HG02623 (cell line): ENCODE measurements around the gene RAD51B.

Experiments
- ATAC-seq: cut with Tn5 transposase; IDR thresholded peaks from one replicate; pipeline ENCODE4 v1.9.1; 2021; ENCODE audit warnings: moderate library complexity; ENCODE audit not compliant: unreplicated experiment

The RAD51B gene

DNA sequence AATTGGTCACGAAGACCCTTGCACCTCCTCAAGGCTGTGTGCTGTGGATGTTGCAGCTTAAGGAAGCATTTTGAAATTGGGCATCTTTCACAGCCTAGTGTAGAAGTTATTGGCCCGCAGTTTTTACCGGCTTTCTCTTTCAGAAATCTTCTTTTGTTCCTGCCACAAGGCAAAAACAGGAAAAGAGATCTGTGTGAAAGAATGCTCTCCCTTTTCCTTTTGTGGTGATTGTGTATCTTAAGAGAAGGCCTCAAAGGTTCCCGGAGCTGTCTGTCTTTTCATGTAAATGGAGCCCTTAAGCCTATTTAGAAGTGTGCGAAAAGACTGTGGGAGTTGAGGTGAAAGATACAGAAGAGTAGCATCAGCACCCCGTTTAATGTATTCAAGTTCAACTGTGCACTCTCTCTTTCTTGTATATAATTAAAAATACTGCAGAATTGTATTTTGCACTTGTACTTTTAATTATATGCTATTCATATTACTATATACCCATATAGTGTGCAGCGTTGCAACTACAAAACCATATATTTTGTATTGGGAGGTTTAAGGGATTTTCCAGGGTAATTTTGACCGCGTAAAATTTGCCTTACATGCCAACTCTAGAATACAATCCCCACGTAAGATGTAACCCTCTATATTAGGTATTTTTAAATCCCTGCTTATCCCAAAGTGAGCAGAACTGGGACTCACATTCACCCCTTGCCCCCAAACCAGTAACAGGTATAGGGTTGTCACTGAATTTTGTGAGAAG, 441.7 kb downstream of the RAD51B start:
- no peak for ATAC-seq

DNA sequence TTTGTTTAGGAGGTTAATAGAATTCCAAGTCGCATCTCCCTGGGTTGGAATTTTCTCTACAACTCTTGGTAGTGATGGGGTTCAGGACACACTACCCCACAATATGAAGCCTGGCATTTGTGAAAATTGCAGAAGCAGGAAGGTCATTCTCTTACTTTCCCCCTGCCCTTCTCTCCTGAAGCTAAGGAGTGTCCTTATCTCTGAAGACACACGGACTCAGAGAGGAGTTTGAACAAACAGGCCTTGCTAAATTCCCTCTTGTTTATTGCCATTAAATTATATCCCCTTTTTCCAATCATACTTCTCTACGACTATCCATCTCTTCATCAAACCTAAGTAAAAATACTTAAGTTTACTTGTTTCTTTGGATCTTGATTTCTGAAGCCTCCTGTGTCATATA, 443.0 kb downstream of the RAD51B start:
- no peak for ATAC-seq

DNA sequence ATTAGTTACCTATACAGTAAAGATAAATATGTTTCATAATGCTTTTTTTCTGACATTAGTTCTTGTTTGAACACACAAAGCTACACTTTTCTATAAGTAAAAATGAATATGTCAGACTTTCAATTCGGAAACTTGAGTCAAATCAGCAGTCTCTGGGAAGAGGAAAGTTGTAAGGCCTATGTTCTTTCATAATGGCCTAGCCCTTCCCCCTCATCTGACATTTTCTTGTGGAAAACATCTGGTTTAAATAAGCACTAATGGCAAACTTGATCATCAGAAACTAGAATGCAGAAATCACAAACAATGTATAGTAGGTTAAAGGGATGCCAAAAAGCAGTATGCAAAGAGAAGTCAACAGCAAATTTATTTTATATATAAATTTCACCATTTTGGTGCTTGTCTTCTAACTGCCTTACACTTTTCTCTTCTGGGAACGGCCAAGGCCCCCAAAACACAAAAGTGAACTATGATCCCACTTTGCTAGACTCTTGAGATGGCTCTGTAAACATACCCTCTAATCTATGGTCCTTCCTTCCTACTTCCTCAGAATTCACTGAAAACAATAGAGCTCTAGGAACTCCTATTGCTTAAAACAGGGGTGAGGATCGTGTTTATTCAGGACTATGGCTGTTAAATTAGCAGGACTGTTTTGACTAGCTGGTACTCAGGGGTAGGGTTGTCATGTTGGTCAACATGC, 444.1 kb downstream of the RAD51B start:
- ATAC-seq, result no peak

DNA sequence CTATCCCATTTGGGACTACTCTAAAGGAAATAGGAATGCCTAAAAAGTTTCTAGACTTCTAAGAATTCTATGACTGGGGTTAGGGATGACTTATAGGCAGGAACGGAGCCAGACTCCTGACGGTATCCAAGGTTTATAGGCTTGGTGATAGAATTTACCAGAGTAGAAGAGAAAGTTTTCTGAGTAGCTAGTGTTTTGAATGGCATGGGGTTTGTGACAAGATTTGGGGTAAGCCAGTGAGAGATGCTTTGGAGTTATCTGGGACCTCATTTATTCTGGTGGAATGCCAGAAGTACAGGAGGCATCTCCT, 444.6 kb downstream of the RAD51B start:
- ATAC-seq, result no peak

DNA sequence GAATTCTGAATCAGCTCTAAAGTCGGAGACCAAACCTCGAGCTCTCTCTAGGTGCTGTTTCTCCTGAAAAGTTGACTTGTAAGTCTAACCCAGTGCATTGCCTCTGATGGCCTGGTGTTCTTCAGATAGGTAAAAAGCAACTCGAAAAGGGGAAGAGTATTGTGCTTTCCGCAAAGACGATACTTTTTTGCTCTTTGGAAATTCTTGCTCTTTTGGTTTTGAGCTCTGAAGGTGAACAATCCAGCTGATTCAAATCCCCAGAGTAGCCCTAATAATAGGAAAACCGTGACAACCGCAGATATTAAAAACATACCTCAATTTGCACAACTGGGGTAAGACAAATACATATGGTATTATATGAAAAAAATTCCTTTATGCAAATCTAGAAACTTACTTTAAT, 447.4 kb downstream of the RAD51B start:
- ATAC-seq, result no peak

DNA sequence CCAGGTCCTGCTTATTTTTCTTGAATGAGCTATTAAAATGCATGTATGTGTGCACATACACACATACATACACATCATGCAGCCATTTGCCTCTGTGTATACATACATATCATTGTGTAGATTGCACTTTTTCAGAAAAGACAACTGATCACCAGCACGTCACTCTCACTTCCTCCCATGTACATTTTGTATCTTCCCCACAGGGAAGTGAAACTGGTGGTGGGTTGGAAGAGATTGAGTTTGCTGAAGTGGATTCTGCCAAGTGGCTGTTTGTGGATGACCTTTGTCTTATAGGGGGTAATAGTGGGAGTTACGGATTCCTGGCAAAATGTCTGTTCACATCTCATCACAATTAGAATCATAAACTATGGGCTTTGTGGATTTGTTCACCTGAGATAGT, 448.6 kb downstream of the RAD51B start:
- ATAC-seq, result peak; percentile 70

DNA sequence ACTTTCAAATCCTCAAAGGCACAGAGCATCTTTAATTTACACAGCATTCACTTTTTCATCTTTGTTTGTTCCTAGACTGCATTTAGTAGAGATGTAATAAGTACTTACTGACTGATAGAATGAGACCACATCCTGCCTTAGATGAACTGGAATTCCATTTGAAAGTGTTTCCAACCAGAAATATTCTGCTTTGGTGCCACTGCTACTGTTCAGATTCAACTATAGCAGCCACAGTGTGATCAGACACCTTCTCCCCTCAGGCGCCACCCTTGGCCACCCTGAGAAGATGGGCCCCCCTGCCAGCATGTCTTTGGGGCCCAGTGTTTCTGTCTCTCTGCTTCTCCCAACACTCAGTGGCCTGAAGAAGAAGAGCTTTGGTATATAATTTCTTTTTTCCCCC, 449.1 kb downstream of the RAD51B start:
- no peak for ATAC-seq

DNA sequence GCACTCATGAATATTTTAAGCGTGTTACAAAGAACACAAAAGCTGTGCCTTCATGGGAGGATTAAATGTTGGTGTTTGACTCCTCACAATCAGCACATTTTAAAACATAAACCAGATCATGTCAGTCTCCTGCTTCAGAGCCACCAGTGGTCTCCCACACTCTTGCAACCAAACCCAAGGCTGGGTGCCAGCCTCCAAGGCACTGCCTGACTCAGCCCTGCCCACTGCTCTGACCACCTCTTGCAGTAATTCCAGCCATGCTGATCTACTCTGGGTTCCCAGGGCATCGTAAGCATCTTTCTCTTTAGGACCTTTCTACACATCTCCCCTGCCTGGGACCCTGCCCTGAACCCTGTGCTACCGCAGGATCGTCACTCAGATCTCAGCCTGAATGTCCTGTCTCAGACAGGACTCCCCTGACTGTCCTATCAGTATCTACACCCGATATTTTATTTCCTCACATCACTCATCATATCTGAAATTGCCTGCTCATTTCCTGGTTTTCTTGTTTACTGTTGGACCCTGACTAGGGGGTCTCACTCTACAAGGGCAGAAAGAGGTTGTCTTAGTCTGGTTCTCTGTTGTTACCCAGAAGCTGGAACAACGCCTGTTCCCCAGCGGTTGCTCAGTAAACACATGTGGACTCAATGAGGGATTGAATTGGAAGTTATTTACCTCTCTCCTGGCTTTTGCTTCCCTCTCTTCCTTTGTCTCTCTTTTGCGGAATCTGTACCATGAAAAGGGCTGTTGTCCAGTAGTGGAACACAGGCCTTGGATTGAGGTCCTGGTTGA, 449.8 kb downstream of the RAD51B start:
- no peak for ATAC-seq

DNA sequence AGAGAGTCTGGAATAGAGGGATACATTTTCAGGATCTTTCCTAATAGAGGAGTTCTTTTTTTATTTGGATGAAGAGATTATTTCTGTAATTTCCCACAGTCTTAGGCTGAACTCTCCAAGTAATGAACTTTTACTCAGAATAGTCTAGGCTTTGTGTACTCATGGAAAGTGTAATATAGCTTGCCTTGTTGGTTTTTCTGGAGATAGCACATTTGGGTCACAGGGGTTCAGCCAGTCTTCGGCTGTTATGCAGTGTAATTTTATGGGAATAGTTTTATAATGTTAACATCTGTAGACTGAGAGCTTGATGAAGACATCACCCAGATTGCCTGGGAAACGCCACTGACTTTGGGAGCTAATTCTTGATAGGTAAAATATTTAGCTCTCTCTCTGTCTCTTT, 450.8 kb downstream of the RAD51B start:
- ATAC-seq, result no peak

DNA sequence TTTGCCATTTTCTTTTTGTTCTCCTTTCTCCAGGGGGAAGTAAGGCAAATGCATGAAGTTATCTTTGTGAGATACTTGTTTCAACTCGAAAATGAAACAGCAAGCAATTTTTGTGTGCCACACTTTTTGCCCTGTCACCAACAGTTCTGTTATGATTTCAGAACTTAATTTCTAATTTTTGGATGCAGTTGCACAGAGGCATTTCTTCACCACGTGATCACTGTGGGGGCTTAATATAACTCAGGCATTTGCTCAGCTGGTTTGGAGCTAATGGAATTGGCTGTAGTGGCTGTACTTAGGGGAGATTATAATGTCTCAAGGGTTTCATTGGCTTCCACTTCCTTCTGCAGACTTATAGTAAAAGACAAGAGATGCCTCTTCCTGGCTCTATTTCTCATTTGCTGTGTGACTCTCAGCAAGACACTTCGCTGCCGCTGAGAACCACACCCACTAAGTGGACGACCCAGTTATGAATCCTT, 452.4 kb downstream of the RAD51B start:
- ATAC-seq, result no peak

DNA sequence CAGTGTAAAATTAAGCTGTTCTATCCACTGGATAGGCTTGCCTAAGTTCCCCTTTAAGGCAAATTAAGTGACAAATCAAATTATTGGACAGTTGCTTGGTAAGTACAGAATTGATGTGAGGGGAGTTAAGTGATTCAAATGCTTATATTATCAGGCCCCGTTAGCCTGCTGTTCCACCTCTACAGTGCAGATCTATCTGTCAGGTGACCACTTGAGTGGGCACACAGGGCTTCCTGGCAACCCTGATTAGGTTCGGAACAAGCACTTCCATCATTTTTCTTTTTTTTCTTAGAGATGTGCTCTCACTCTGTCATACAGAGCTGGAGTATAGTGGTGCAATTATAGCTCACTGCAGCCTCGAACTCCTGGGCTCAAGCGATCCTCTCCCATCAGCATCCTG, 453.8 kb downstream of the RAD51B start:
- ATAC-seq, result no peak

DNA sequence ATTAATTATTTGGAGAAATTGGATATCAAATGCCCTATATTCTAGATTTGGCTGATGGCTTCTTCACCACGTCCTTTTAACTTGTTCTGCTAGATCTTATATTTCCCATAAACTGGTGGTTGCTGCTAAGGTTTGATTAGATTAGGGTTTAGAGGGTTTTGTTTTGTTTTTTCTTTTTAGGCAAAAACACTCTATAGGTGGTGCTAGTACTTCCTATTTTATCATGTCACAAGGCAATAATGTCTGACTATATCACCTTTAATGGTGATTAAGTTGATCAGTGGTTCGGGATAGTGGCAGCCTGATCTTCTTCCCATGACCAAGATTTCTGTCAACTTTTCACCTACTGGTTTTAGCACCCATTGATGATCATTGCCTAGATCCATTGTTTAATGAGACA, 455.1 kb downstream of the RAD51B start:
- ATAC-seq, result no peak

DNA sequence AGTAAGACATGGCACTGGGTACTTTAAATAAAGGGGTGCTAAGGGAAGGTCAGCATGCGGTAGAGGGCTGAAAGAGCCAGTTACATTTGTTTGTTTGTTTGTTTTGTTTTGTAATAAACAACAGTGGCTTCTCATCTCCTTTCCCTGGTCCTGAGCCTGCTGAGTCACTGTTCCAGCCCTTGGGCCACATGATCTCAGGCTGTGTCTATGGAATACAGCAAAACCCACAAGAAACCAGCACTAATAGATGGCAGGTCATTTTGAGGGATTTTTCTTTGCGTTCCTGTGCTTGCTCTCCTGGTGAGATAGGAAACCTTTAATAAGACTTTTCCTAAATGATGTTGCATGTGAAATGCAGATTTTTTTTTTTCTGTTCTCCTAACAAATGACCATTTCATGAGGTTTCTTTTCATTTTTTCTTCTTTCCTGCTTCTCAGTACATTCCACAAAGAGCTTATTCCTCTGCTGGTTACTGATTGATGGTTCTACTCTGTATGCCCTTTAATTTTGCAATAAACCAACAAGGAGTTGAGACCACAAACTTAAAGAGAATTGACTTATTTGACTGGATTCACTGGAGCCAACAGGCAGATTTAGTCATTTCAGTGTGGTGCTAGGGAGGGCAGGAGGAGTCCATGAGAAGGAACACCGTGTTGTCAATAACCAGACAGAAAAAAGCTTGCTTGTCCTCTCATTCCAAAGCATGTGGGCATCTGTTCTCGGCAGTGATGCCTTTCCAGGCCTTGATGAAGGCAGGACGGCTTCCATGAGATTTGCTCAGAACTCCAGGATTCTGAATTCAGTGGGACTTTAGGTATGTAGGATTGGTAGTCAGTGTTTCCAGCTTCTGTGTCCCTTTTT, 459.2 kb downstream of the RAD51B start:
- ATAC-seq, result no peak

DNA sequence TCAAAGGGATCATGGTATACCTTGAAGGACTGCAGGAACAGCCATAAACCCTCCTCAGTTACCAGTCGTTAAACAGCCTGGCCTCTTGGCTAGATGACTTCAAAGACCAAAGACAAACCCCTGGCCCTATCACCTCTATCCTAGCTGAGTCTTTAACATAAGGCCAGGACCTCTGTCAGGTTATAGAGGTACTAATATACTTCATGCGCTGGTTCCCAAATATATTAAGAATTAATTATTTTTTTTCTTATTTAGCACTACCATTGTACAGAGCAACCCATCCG, 459.8 kb downstream of the RAD51B start:
- ATAC-seq, result no peak

DNA sequence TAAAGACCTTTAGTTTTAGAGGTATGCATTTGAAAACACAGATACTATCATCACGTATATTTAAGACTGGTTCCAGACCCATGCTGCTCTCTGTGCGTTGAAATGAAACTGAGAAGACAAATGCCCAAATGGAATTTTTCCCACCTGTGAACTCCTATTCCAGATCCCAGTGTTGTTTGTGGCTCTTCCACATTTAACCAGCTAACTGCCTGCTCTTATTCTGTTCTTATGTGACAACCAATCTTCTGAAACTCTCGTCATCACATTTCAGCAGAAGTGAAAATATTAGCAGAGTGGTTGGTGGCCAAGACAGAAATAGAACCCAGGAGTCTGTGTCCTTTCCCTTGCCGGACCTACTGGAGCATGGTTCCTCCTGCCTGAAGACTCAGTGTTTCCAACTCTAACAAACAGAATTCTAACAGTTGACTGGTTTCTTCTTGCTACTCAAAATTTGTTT, 460.2 kb downstream of the RAD51B start:
- peak; percentile 39 for ATAC-seq

DNA sequence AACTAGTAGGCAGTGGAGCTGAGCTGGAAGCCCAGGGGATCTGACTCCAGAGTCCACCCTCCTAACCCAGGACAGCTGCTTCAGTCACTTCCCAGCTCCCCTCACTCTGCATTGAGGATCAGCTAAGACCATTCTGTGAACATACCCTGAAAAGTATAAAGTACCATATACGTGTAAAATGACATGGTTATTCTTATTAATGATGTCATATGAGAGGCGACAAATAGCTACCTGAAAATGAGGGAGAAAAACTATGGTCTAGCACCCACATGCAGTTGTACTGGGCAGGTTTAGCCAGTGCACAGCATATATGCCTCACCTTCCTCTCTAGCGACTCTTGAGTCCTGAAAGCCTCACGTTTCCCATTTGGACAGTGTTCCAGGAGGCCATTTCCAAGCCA, 461.9 kb downstream of the RAD51B start:
- ATAC-seq, result no peak

DNA sequence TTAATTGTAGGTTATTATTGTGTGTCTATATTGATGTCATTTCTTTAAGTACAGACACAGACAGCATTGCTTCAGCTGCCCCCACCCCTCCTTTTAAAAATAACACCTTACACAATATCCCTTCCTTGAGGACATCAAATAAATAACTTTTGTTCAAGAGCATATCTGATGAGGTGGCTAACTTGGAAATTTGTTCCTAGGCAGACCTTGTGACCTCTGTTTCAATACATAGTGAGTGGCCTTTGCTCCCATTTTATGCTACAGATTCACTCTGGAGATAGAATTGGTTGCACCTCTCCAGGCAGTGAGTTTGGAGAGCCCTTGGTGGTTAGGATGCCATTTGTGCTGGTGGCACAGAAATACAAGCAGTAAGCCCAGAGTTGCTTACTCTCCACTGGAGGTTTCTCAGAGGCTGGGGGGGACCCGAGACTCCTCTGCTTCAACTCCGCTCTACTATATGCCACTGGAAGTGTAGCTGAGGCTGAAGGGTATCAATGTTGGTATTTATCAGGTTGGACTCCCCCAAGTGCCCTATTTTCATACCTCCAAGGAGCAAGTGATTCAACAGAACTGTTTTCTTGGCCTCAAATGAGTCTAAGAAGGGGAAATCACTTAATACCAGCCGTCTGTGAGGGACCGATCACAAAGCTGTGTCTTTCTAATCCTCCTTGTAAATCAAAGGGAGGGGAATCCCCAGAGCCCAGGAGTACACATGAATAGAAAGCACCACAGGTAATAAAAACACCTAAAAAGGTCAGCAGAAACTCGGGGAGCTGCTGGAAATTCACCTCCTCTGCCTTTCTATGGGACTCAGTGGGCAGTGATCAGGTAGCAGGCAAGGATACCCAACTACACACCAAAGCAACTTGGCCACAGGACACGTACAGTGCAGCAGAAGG, 463.1 kb downstream of the RAD51B start:
- ATAC-seq, result peak; percentile 22

DNA sequence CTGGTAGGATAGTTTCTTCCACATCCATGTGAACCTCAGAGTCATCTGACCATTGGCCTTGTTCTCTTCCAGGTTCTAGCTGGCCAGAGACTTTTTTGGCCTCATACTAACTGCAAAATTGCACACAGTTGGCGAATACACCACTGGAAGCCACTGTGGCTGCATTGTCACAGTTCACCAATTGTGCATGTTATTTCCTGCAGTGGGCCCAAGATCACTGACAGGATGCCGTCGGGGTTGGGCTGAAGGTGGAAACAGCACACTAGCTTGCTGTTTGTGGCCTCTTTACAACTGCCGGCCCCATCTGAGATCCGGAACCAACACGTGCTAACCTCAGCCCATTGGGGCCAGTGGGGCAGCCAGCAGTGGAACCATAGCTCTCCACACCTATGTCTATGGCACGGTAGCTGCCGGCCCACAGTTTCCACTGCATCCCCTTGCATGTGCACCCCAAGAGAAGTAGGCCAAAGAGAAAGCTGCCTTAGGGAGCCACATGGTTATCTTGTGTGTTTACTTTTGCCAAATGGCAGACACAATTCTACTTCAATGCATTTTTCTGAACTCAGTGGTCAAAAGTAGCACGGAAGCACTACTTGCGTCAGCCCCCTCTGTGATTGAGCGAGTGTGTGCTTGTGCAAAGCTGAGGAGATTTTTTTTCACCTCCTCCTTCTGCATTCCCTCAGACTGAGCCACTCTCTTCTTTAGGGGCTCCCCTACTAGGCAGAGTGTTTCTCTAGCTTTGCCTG, 464.0 kb downstream of the RAD51B start:
- ATAC-seq, result peak; percentile 35

DNA sequence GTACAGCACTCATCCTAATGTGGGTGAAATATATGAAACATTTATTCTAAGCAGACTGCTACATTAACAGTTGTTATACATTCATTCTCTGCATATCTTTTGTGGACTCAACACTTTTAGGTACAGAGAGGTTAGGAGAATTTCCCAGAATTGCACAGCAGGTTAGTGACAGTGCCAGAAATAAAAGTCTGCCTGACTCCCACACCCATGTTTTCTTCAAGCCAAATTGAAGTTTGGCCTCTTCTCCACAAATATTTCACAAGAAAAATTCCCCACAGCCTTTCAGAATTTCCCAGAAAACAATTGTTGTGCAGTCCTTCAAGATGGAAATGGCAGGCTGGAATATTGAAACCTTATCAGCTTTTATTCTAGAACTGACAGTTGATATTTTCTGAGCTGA, 464.8 kb downstream of the RAD51B start:
- no peak for ATAC-seq
